Spleen (tissue), 11 donors: ENCODE results near the gene SLC27A3. TPM values are rescaled to one million over a fixed set of nuclear protein-coding genes. Genes with fewer than 3 reads are reported as not detected.

Experiments
- DNase-seq: peaks from one replicate; pipeline ENCODE4 v3.0.0-alpha.2; 2020
- H3K27ac ChIP-seq, 8 donors: fragments of 200-600 bp; sonication (generic) in 7 of 8; 1 replicate in 4 of 8; 2 replicates in 4 of 8; pipeline versions ENCODE4 v1.5.0 to v1.8.0; 2016 to 2021; ENCODE audit warnings: inconsistent platforms in 4 of 8, mild to moderate bottlenecking in 4 of 8, moderate library complexity in 1 of 8
- H3K27me3 ChIP-seq, 7 donors: fragments of 200-600 bp; sonication (generic) in 6 of 7; replicated peaks in 1 of 7; 1 replicate in 4 of 7; 2 replicates in 3 of 7; pipeline versions ENCODE4 v1.5.0 to v1.8.0; 2016 to 2021; ENCODE audit warnings: inconsistent platforms in 3 of 7, mild to moderate bottlenecking in 1 of 7
- H3K36me3 ChIP-seq, 6 donors: fragments of 200-600 bp; sonication (generic) in 5 of 6; 1 replicate in 4 of 6; 2 replicates in 2 of 6; pipeline versions ENCODE4 v1.5.0 to v1.8.0; 2016 to 2021; ENCODE audit warnings: inconsistent platforms in 2 of 6
- H3K4me1 ChIP-seq, 6 donors: fragments of 200-600 bp; sonication (generic) in 5 of 6; 1 replicate in 3 of 6; 2 replicates in 3 of 6; pipeline versions ENCODE4 v1.5.0 to v1.8.0; 2016 to 2021; ENCODE audit warnings: inconsistent platforms in 3 of 6
- H3K4me3 ChIP-seq, 8 donors: fragments of 200-600 bp; sonication (generic) in 7 of 8; 1 replicate in 4 of 8; 2 replicates in 4 of 8; pipeline versions ENCODE4 v1.5.0 to v1.8.0; 2016 to 2021; ENCODE audit warnings: inconsistent platforms in 4 of 8, mild to moderate bottlenecking in 4 of 8, moderate library complexity in 2 of 8
- H3K9me3 ChIP-seq, 8 donors: fragments of 200-600 bp; sonication (generic) in 7 of 8; 1 replicate in 4 of 8; 2 replicates in 4 of 8; pipeline versions ENCODE4 v1.5.0 to v1.8.0; 2016 to 2021; ENCODE audit warnings: inconsistent platforms in 4 of 8
- CTCF ChIP-seq, 11 experiments: fragments of 200-600 bp in 7 of 11; fragments of 450-650 bp in 4 of 11; sonication (generic) in 4 of 11; IDR thresholded peaks in 8 of 11; conservative IDR thresholded peaks in 3 of 11; 1 replicate in 7 of 11; 2 replicates in 4 of 11; pipeline versions ENCODE4 v1.4.0 to v1.8.0; 2016 to 2021; ENCODE audit warnings: antibody characterized with exemption in 11 of 11, inconsistent platforms in 4 of 11, mild to moderate bottlenecking in 1 of 11
- POLR2A ChIP-seq, 3 donors: fragments of 450-650 bp; IDR thresholded peaks; one replicate each; pipeline ENCODE4 v1.5.1; 2017; ENCODE audit warnings: antibody characterized with exemption in 3 of 3, mild to moderate bottlenecking in 1 of 3
- POLR2AphosphoS5 ChIP-seq, 3 donors: sonication (generic); formaldehyde crosslinking; IDR thresholded peaks; one replicate each; pipeline ENCODE4 v1.5.1; 2017; ENCODE audit warnings: antibody characterized with exemption in 3 of 3
- WGBS, 5 donors: extraction: QIAGEN DNeasy Blood & Tissue Kit in 3 of 5; methylation state at CpG; one replicate each; pipeline versions ENCODE4 v1.1.5 to v1.1.7; 2013 to 2018; 5-methylcytosine and 5-hydroxymethylcytosine counted together
- intact Hi-C: fragments of 100-400 bp; cut with DNase I; formaldehyde crosslinking; loops from one replicate; pipeline ENCODE4 v1.15.0; 2023; ENCODE audit warnings: low total_unique reads
- polyA plus RNA-seq, 3 donors: library from polyadenylated mRNA; stranded (reverse); fragments of 200-250 nt; gene quantifications; one replicate each; pipeline ENCODE4 v1.2.1, GENCODE V29; 2013
- total RNA-seq, 7 donors: library from RNA; depleted of rRNA in 3 of 7; stranded (reverse); fragments of >200 nt in 3 of 7; fragmentation: NEBNext Ultra II Directional in 4 of 7; extraction: Animal tissue kit (Norgen Biotek cat#: 25700) in 4 of 7; gene quantifications; one replicate each; pipeline versions ENCODE4 v1.1.0 to v1.2.1, GENCODE V29; 2016 to 2021
- donor health status: healthy with polysubstance abuse.
- donor health status: DM: no; HTN: no; CAD: no; lungs with moderate emphysema.
- donor health status: DM: no; HTN: no; CAD: no.
- donor health status: Bipolar disorder and iron deficiency.
- donor health status: healthy.
- donor health status: DM: no; HTN: no; CAD: no.
- donor health status: DM: yes; HTN: yes; CAD: no.

Gene SLC27A3
- total and polyA plus RNA-seq, 10 donors: 11.1 to 54.5 (median 21.9) TPM

DNA sequence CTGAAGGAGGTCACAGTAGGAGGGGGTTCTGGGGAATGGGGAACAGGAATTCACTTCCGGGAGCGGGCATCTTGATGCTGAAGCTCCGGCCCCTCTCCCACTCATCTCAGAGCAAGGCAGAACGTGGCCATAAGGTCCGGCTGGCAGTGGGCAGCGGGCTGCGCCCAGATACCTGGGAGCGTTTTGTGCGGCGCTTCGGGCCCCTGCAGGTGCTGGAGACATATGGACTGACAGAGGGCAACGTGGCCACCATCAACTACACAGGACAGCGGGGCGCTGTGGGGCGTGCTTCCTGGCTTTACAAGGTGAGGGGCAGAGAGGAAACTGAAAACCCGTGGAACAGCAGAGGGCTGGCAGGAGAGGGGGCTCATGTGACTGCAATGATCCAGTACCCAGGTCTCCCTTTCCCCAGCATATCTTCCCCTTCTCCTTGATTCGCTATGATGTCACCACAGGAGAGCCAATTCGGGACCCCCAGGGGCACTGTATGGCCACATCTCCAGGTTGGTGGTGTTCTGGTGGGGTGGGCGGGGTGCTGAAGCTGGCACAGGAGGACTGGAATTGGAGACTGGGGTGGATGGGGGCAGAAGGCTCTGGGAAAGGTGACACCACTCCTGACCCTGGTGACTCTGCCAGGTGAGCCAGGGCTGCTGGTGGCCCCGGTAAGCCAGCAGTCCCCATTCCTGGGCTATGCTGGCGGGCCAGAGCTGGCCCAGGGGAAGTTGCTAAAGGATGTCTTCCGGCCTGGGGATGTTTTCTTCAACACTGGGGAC is 3.0 kb downstream of the SLC27A3 start:
- no peak overlapping the region for H3K4me3 ChIP-seq
- H3K27ac ChIP-seq: peak overlapping the region in 1 of 8 donors; percentile 3
- DNase-seq: peak; percentile 73

GRCh38 chr1:153778824-153779519 is 3.8 kb downstream of the SLC27A3 start:
- Histone ChIP-seq H3K9me3 (no peaks in the 10 kb centered on the region), H3K27ac (no peak overlapping the region), H3K4me3 (no peak overlapping the region), H3K36me3 (peaks cover 0 to 26% (median 2%) of the 10 kb centered on the region in 6 donors), H3K4me1 (peaks cover 17 to 83% (median 57%) of the 10 kb centered on the region in 6 donors), H3K27me3 (no peaks in the 10 kb centered on the region)
- WGBS, 5 donors: 88 to 93% (median 91%) methylated on average over 13 to 18 of the region's 18 CpGs
- DNase-seq: peak; percentile 73
- intact Hi-C loops: no loop called here
- TF ChIP-seq POLR2AphosphoS5 (IDR thresholded peaks at IDR 0.05) (no peak), CTCF (IDR thresholded peaks at IDR 0.05 in 8 of 11, conservative IDR thresholded peaks at IDR 0.05 in 3 of 11) (no peak), POLR2A (IDR thresholded peaks at IDR 0.05) (no peak)

More for the DNA sequence above, 3.0 kb downstream of the SLC27A3 start:
- peaks cover 15 to 86% (median 59%) of the 10 kb centered on the region in 6 donors for H3K4me1 ChIP-seq
- peaks cover 0 to 29% (median 2%) of the 10 kb centered on the region in 6 donors for H3K36me3 ChIP-seq
- no peaks in the 10 kb centered on the region for H3K27me3 ChIP-seq
- no peak for TF ChIP-seq CTCF (IDR thresholded peaks at IDR 0.05 in 8 of 11, conservative IDR thresholded peaks at IDR 0.05 in 3 of 11)
- no peak for TF ChIP-seq POLR2A (IDR thresholded peaks at IDR 0.05)
- no peak for TF ChIP-seq POLR2AphosphoS5 (IDR thresholded peaks at IDR 0.05)
- intact Hi-C loops: no loop called here
- 87 to 93% (median 89%) methylated on average over 21 to 22 of the region's 22 CpGs for WGBS, 5 donors
- no peaks in the 10 kb centered on the region for H3K9me3 ChIP-seq

DNA sequence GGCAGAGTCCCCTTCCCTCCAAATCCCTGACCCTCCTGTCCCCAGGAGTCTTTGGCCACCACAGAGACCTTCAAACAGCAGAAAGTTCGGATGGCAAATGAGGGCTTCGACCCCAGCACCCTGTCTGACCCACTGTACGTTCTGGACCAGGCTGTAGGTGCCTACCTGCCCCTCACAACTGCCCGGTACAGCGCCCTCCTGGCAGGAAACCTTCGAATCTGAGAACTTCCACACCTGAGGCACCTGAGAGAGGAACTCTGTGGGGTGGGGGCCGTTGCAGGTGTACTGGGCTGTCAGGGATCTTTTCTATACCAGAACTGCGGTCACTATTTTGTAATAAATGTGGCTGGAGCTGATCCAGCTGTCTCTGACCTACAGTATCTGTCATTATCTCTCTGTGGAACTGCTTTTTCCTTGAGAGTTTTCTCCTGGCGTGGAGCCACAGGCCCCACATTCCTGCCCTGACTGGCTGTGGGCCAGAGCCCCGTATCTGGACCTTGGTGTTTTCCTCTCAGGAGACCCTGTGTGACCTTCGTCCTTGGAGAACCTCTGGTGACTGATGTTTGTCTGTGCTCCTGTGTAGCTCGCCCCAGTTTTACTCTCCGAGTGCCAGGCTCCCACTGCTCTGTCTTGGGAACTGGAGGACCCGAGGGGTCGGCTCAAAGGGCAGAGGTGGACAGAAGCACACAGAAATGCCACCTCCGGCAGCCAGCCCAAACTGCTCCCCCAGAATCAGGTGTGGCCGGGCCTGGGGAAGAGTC is 4.8 kb downstream of the SLC27A3 start:
- DNase-seq: no peak
- H3K27me3 ChIP-seq: no peaks in the 10 kb centered on the region
- H3K27ac ChIP-seq: peak overlapping the region in 1 of 8 donors; percentile 22
- intact Hi-C loops: no loop called here
- H3K36me3 ChIP-seq: peaks cover 0 to 26% (median 2%) of the 10 kb centered on the region in 6 donors
- WGBS, 5 donors: 69 to 77% (median 74%) methylated on average over 14 to 17 of the region's 17 CpGs
- no peaks in the 10 kb centered on the region for H3K9me3 ChIP-seq
- TF ChIP-seq POLR2A (IDR thresholded peaks at IDR 0.05): no peak
- no peak for TF ChIP-seq CTCF (IDR thresholded peaks at IDR 0.05 in 8 of 11, conservative IDR thresholded peaks at IDR 0.05 in 3 of 11)
- no peak for TF ChIP-seq POLR2AphosphoS5 (IDR thresholded peaks at IDR 0.05)
- peaks cover 12 to 79% (median 52%) of the 10 kb centered on the region in 6 donors for H3K4me1 ChIP-seq
- H3K4me3 ChIP-seq: no peak overlapping the region
